GM21447 (cell line): ENCODE data around the gene ABCC2.

ENCODE experiments used
- ATAC-seq: cut with Tn5 transposase; IDR thresholded peaks from one replicate; pipeline ENCODE4 v1.9.1; 2021; ENCODE audit not compliant: unreplicated experiment

ABCC2 gene

DNA sequence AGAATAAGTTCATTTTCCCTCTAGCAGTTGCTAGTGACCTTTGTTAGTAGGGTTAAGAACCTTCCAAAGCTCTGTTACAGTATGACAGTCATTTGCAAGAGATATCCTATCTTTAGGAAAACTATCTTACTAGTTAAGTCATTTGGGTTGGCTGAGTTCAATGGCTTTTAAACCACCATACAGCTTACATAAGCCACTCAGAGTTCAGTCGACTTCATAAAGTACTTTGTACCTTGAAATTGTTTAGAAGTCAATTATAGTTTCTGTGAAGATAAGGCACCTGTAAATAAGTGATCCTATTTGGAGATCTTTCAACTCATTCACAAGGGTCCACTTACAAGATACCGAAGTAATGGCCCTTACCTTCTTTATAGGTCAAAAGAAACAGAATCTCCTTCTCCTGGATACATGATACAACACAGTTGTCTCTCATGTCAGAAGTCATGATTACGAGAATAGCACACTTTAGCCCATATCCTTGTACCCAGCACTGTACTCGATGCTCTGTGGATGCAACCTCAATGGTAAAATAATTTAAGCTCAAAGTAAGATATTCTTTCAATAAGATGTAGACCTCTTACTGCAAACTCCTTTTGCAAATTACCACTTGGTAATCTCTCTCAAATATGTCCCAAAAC, 11.9 kb upstream of the ABCC2 start:
- no peak for ATAC-seq

DNA sequence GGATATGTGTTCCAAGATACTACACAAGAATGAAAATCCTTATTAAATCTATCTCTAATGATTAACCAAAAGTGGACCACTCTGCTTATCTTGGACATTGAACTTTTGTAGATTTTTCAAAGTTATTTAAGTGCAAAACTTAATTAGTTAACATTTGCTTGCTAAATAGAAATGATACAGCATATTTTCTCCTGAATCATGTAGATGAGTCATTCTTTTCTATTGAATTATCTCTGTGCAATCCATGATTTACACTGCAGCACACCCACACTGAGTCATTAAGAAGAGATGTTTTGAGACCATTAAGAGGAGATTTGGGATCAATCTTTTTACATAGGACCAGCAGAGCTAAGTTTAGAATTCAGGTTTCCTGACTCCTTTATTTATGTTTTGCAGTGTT, 6.6 kb upstream of the ABCC2 start:
- ATAC-seq: no peak

DNA sequence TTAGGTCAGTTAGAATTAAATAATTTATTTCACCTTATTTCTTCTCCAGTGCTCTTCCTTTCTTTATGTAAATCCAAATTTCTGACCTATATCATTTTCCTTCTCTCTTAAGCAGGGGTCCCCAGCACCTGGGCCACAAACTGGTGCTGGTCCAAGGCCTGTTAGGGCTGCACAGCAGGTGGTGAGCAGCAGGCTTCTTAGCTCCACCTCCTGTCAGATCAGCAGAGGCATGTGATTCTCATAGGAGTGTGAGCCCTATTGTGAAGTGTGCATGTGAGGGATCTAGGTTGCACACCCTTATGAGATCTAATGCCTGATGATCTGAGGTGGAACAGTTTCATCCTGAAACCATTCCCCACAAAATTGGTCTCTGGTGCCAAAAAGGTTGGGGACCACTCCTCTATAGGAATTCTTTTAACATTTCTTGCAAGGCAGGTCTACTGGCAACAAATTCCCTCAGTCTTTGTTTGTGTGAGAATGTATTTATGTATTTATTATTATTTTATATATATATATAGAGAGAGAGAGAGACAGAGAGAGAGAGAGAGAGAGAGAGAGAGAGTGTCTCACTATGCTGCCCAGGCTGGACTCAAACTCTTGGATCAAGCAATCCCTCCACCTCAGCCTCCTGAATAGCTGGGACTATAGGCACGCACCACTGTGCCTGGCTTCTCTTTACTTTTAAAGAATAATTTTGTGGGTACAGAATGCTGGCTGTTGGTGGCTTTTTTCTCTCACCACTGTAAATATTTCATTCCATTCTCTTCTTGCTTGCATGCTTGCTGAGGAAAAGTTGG, 4.3 kb upstream of the ABCC2 start:
- no peak for ATAC-seq

DNA sequence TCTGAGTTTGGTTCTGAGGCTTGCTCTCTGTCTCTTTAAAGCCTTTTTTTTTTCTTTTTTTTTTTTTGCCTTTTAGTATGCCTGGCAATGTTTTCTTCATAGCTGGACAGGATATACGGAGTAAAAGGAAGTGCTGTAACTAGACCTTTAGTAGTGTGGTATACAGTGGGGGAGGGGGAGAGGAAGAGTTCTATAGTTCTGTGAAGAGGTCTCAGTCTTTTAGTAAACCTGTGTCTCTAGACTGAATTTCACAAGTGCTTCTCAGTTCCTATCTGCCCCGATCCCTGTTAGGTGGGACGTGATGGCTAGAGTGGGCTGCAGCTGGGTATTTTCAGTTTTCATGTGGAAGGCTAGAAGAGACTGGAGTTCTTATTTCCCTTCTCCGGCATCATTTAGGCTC, 3.1 kb upstream of the ABCC2 start:
- ATAC-seq: no peak

DNA sequence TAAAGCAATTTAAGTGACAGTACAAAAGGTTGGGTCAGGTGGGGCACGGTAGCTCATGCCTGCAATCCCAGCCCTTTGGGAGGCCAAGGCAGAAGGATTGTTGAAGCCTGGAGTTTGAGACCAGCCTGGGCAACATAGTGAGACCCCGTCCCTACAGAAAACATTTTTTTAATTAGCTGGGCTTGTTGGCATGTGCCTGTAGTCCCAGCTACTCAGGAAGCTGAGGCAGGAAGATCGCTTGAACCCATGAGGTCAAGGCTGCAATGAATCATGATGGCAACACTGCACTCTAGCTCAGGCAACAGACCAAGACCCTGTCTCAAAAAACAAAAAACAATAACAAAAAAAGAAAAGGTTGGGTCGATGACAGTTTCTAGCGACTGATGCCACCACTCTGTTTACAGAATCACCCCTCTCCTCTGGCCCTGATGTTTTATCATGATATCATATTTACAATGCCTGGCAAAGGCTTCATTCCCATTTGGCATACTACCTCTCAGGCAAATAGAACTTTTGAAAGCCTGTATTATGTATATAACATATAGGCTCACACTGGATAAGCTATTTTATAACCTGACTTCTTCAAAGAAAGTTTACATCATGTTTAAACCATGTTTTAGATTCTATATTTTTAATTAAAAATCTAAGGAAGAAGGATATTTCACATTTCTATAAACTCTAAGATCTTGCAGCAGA, 558 bp upstream of the ABCC2 start:
- ATAC-seq: no peak

DNA sequence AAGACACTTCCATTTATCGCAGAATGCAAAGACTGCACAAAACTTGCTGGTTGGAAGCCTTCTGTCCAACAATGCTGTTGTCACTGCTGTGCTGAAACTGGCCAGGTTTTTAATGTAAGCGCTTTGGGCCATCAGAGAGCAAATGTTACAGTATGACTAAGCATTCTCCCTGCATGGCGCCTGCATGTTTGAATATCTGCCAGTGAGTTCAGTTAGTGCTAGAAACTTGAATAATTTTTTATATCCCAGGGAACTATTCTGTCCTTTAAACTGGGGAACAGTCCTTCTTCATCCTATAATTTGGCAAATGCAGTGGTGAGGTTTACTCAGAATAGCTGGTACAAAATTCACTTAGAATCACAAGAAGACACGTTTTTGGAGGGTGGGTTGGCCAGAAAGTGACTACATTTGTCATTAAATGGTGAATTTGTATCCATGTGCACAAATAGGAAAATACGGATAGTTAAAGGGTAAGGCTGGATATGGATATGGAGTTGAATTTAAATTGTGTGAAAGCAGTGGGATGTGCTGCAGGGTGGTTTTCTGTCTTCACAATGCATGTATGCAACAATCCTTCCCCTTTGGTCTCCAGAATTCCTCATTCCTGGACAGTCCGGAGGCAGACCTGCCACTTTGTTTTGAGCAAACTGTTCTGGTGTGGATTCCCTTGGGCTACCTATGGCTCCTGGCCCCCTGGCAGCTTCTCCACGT, 1.7 kb downstream of the ABCC2 start:
- no peak for ATAC-seq

DNA sequence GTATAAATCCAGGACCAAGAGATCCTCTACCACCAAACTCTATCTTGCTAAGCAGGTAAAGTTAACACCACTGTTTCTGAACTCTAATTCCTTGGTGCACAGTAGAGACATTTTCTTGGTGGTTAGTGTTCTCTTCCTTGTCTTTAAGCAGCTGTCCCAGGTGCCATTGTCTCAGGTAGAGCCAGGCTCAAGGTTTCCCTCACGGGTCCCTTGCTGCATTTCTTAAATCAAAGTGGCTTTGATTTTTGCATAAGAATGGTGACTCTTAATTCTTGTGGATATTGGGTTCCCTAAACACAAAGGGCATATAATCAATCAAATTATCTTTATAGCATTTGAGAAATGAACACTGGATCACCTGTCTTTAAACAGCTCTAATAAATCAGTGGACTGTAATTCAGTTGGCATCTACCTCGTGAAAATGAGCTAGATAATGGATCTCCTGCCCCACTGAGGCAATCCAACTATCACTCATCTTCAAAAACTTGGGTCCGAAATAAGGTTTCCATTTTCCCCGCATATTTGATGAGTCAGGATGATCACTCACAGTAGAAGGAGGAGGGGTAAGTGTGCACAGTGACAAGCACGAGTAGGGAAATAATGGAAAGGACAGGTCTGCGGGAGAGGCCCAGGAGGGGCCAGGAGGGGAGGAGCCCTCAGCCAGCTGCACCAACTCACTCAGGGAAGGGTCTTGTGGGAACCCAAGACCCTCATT, 2.4 kb downstream of the ABCC2 start:
- no peak for ATAC-seq

DNA sequence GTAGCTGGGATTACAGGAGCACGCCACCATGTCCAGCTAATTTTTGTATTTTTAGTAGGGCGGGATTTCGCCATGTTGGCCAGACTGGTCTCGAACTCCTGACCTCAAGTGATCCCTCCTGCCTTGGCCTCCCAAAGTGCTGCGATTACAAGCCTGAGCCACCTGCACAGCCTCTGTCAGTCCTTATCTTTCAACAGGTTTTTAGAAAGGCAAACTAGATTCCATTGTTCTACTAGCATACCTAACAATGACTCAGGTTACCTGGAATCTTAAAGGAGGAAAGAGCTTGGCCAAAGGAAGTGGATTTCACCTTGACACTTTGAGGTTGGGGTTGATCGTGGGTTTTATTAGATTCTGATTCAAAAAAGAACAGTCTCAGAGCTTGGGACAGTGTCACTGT, 3.2 kb downstream of the ABCC2 start:
- ATAC-seq: no peak

DNA sequence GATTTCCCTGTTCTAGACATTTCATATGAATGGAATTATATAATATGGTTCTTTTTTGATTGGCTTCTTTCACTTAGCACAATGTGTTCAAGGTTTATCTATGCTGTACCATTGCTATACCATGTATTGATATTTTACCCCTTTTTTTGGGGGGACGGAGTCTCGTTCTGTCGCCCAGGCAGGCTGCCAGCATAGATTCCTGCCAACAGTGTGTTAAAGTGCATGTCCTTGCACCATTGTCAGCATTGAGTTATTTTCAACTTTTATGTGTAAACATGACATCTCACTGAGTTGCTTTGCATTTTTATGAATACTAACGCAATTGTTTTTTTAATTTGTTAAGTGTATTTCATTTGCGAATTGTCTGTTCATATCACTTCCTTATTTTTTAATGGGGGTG, 4.9 kb downstream of the ABCC2 start:
- no peak for ATAC-seq

DNA sequence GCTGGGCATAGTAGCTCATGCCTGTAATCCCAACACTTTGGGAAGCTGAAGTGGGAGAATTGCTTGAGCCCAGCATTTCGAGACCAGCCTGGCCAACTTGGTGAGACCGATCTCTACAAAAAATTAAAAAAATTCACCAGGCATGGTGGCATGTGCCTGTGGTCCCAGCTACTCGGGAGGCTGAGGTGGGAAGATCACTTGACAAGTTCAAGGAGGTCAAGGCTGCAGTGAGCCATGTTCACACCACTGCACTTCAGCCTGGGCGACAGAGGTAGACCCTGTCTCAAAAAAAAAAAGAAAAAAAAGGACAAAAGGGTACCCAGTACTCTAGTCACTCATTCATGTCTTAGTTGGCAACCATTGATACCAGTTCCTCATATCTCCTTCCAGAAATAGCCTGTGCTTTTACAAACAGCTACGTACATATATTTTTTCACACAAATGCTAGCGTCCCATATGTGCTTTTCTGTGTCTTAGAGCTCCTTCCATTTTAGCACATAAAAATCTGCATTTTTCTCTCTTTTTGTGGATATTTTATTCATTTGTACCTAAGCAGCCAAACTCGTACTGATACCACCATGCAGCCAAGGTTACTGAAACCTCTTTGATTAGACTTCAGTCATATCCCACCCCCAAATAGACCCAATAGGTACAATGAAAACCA, 5.5 kb downstream of the ABCC2 start:
- ATAC-seq: no peak

DNA sequence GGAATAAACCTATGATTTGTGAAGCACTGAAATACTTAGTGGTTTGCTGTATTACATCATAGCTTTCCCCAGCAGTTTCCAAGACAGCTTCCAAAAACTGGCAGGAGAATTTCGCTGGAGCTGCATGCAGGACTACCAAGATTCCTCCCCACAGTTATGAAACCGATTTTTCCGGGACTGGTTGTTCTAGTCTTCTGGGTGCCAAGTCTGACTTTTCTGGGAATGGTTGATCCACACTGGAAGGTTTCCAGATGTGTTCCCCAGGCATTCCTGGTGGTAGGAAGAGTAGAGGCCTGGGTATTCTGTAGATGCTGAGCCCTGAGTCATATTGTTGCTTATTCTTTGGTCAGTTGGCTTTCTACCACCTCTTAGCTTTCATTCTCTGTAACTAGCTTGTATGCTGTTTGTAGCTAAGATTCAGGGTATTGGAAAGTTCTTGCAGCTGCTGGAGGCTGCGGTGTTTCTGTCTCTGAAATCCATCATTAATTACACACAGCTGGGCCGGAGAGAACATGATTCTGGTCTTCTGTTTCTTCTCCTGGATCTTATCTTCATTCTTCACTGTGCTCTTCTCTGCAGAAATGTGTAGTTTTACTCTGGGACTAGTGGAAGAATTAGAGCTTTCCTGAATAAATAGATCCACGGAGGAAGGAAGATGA, 6.3 kb downstream of the ABCC2 start:
- no peak for ATAC-seq

DNA sequence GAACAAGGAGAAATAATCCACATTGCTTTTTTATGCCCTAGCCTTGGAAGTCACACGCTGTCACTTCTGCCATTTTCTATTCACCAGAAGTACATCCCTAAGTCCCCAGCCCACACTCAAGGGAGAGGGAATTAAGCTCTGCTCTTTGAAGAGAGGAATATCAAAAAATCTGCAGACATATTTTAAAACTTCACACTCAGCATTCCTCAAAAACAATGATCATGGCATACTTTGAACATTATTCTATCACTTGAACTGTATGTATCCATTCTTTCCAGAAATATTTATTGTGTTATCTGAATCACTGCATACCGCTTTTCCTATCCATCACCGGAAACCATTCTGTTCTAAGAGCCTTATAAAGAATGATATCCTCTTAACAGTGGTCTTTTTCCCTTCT, 9.4 kb downstream of the ABCC2 start:
- no peak for ATAC-seq

DNA sequence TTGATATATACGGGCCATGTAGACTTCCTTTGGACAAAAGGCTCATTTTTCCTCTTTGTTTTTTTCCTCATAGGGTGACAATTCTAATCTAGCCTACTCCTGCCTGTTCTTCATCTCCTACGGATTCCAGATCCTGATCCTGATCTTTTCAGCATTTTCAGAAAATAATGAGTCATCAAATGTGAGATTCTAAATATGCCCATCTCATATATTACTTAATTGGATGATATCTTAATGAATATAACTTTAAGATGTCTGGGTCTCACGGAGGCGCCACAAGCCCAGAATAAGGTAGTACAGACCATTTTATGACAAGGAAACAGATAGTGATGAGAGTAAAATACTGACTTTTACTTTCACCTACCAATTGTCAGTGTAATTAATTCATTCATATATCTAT, 11.4 kb downstream of the ABCC2 start:
- no peak for ATAC-seq

DNA sequence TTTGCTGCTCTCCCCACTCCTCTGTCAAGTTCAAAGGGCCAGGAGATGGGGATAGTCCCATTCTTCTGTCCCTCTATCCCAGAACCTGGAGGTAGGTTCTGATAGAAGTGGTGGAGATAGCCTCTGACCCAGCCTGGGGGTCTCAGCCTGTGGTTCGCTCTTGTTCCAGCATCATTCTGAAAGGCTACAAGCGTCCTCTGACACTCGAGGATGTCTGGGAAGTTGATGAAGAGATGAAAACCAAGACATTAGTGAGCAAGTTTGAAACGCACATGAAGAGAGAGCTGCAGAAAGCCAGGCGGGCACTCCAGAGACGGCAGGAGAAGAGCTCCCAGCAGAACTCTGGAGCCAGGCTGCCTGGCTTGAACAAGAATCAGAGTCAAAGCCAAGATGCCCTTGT, 14.5 kb downstream of the ABCC2 start:
- no peak for ATAC-seq

DNA sequence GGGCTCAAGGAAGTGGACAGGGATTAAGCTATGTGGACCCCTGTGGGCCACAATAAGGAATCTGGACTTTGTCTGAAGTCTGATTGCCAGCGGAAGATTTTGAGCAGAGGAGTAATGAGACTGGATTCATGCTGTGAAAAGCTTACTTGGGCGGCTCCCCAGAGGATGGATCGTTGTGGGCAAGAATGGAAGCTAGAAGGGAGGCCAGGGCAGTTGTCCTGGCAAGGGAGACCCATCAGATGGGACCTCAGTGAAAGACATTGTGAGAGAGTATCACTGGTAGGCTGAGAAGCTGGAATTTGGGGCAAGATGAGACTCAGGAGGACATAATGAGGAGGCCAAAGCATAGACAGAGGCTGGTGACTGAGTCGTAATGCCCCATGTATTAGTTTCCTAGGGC, 15.6 kb downstream of the ABCC2 start:
- no peak for ATAC-seq

DNA sequence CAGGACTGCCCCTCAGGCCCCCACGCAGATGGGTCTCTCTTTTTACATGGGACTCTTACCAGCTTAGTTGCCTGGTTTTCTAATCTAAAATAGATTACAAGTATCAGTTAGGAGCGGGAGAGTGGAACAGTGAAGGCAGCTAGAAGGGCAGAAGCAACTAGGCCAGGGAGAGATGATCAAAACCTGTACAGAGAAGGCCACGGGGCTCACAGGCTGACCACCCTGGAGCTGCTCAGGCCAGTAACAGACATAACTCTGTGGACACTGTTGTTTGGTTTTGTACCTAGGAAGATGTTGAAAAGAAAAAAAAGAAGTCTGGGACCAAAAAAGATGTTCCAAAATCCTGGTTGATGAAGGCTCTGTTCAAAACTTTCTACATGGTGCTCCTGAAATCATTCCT, 16.5 kb downstream of the ABCC2 start:
- no peak for ATAC-seq

DNA sequence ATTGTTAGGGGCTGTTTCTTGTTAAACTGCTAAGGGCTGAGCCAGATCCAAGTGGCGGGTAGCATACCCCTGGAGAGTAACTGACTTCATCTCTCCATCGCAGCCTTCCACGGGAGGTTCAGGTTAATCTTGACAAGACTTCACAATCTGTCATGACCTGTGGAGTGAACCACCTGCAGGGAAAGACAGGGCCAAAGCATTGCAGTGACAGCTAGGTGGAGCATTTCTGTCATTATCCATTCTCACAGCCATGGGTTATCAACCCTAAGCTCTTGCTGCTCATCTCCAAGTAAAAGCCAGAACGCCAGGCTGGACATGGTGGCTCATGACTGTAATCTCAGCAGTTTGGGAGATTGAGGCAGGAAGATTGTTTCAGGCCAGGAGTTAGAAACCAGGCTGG, 17.2 kb downstream of the ABCC2 start:
- ATAC-seq: no peak

DNA sequence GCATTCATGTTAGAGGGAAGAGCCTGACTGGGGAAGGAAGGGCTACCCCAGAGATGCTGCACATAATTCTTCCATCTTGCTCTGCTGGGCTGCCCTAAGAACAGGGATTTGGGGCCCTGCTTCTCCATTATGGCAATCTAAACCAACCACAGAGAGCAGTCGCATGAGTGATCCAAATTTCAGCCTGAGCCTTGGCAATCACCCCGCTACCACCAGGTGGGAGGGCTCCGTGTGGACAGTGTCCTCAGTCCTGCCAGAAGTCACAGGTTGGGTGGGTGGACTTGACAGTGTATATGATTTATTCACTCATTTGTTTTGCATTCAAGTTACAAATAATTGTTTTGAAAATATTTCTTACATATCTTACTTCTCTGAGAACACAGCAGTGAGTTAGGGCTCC, 22.0 kb downstream of the ABCC2 start:
- ATAC-seq: no peak

DNA sequence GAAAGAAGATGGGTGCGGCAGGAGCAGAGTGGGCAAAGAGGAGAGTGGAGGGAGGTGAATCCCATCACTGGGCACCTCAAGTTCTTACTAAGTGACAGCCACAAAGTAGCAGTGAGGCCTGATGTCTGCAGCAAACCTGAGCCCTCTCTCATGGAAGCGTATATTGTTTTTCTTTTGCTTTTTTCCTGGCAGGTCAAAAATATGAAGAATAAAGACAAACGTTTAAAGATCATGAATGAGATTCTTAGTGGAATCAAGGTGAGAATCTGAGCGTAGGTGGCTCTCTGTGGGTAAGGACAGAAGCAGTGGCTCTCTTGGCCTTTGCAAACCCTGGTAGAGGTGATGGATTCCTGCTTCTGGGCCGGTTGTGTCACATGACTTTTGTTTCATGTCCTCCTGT, 22.8 kb downstream of the ABCC2 start:
- no peak for ATAC-seq

DNA sequence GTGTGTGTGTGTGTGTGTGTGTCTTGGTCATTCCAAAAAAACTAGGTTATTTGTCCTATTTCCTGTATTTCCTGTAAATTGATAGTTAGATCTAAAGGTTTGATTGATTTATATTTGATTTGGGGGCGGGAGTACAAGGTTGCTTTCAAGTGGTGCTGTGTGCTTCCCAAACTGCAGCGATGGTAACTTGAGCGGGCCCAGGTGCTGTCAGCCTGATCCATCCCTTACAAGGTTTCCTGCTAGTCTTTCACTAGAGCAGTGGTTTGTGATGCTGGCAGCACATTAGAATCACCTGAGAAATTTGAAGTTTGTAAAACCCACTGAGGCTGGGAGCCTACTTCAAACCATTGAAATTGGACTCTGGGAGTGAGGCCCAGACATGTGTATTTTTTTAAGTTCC, 23.7 kb downstream of the ABCC2 start:
- no peak for ATAC-seq
